Vagina (tissue), 2 donors: ENCODE measurements around the gene NCOA4. TPM values are rescaled to one million over a fixed set of nuclear protein-coding genes. Genes with fewer than 3 reads are reported as not detected.

Source experiments
- DNase-seq, 2 donors: peaks; one replicate each; pipeline ENCODE4 v3.0.0-alpha.2; 2017; ENCODE audit errors: extremely low spot score in 2 of 2
- H3K27ac ChIP-seq: fragments of 200-600 bp; sonication (generic); one replicate; pipeline ENCODE4 v1.5.1; 2019
- H3K27me3 ChIP-seq: fragments of 200-600 bp; sonication (generic); one replicate; pipeline ENCODE4 v1.5.1; 2019
- H3K36me3 ChIP-seq, 2 donors: fragments of 200-600 bp; sonication (generic); one replicate each; pipeline ENCODE4 v1.5.1; 2017 to 2019
- H3K4me1 ChIP-seq: fragments of 200-600 bp; sonication (generic); one replicate; pipeline ENCODE4 v1.5.1; 2019
- H3K4me3 ChIP-seq, 2 donors: fragments of 200-600 bp; sonication (generic); 1 replicate in 1 of 2; 2 replicates in 1 of 2; pipeline ENCODE4 v1.5.1; 2016 to 2019
- H3K9me3 ChIP-seq: fragments of 200-600 bp; sonication (generic); one replicate; pipeline ENCODE4 v1.5.1; 2019
- CTCF ChIP-seq, 3 experiments: fragments of 450-650 bp in 2 of 3; fragments of 200-600 bp in 1 of 3; sonication (generic) in 1 of 3; IDR thresholded peaks; one replicate each; pipeline ENCODE4 v1.5.1; 2017 to 2019; ENCODE audit warnings: antibody characterized with exemption in 3 of 3, mild to moderate bottlenecking in 2 of 3, moderate library complexity in 2 of 3
- POLR2A ChIP-seq, 2 donors: fragments of 450-650 bp; IDR thresholded peaks; one replicate each; pipeline ENCODE4 v1.6.1; 2017; ENCODE audit warnings: antibody characterized with exemption in 2 of 2, mild to moderate bottlenecking in 2 of 2, moderate library complexity in 2 of 2
- POLR2AphosphoS5 ChIP-seq, 2 donors: sonication (generic); formaldehyde crosslinking; IDR thresholded peaks; one replicate each; pipeline ENCODE4 v1.9.0; 2017; ENCODE audit warnings: antibody characterized with exemption in 2 of 2, mild to moderate bottlenecking in 2 of 2, low read depth in 1 of 2; ENCODE audit not compliant: insufficient read depth in 1 of 2
- intact Hi-C: fragments of 100-400 bp; cut with DNase I; formaldehyde crosslinking; loops from one replicate; pipeline ENCODE4 v1.15.1; 2023
- total RNA-seq: library from RNA; depleted of rRNA; stranded (reverse); fragments of >200 nt; gene quantifications from one replicate; pipeline ENCODE4 v1.2.3, GENCODE V29; 2016

The NCOA4 gene
- total RNA-seq, 1 donor from 2014 or later, result 110 TPM

GRCh38 chr10:46014683-46015405 lies 15.6 kb downstream of the NCOA4 start:
- intact Hi-C loops, result no loop called here
- TF ChIP-seq POLR2AphosphoS5 (IDR thresholded peaks at IDR 0.05; ENCODE audit: insufficient read depth in 1 of 2, low read depth in 1 of 2) (no peak), POLR2A (IDR thresholded peaks at IDR 0.05) (no peak), CTCF (IDR thresholded peaks at IDR 0.05) (no peak)
- H3K36me3 ChIP-seq, result peaks cover 6 to 58% of the 10 kb centered on the region in 2 donors

GRCh38 chr10:46014206-46014605 lies 16.2 kb downstream of the NCOA4 start:
- peaks cover 6 to 62% of the 10 kb centered on the region in 2 donors for H3K36me3 ChIP-seq
- no peak overlapping the region for H3K4me3 ChIP-seq
- H3K27me3 ChIP-seq, result no peaks in the 10 kb centered on the region
- intact Hi-C loops, result no loop called here
- H3K4me1 ChIP-seq, result peaks cover 20% of the 10 kb centered on the region
- no peak overlapping the region for H3K27ac ChIP-seq
- no peaks in the 10 kb centered on the region for H3K9me3 ChIP-seq
- TF ChIP-seq POLR2AphosphoS5 (IDR thresholded peaks at IDR 0.05; ENCODE audit: insufficient read depth in 1 of 2, low read depth in 1 of 2) (no peak), CTCF (IDR thresholded peaks at IDR 0.05) (no peak)
- no peak for DNase-seq

More at GRCh38 chr10:46014683-46015405, 15.6 kb downstream of the NCOA4 start:
- peaks cover 27% of the 10 kb centered on the region for H3K4me1 ChIP-seq
- no peak overlapping the region for H3K27ac ChIP-seq
- no peaks in the 10 kb centered on the region for H3K9me3 ChIP-seq
- no peak overlapping the region for H3K4me3 ChIP-seq
- H3K27me3 ChIP-seq, result no peaks in the 10 kb centered on the region
- no peak for DNase-seq

DNA sequence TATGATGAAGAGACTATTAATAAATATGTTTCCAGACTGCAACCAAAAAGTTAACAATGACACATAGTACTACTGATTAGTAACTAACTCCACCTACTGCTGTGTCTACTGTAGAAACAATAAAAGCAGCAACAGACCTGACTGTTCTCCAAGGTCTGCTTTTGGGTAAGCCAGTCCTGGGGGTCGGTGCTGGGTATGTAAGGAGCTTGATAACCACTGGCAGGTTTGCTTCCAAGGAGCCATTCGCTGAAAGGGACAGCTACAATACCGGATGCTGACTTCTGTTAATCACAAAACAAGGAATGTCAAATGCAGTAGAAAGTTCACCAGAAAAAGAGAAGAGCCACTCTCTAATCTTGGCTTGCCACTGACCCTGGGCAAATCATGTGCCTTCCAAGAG lies 17.7 kb downstream of the NCOA4 start:
- H3K4me3 ChIP-seq, result no peak overlapping the region
- H3K27me3 ChIP-seq, result no peaks in the 10 kb centered on the region
- no peaks in the 10 kb centered on the region for H3K9me3 ChIP-seq
- H3K36me3 ChIP-seq, result peaks cover 6 to 76% of the 10 kb centered on the region in 2 donors
- TF ChIP-seq POLR2AphosphoS5 (IDR thresholded peaks at IDR 0.05; ENCODE audit: insufficient read depth in 1 of 2, low read depth in 1 of 2), result no peak
- no peak for TF ChIP-seq CTCF (IDR thresholded peaks at IDR 0.05)
- TF ChIP-seq POLR2A (IDR thresholded peaks at IDR 0.05), result no peak
- no peak for DNase-seq
- peaks cover 6% of the 10 kb centered on the region for H3K4me1 ChIP-seq
- no peak overlapping the region for H3K27ac ChIP-seq
- intact Hi-C loops, result no loop called here

- TF ChIP-seq POLR2A (IDR thresholded peaks at IDR 0.05) (no peak), POLR2AphosphoS5 (IDR thresholded peaks at IDR 0.05; ENCODE audit: insufficient read depth in 1 of 2, low read depth in 1 of 2) (no peak), CTCF (IDR thresholded peaks at IDR 0.05) (no peak)
- Histone ChIP-seq H3K27me3 (no peaks in the 10 kb centered on the region), H3K27ac (no peak overlapping the region), H3K4me3 (no peak overlapping the region), H3K36me3 (peaks cover 4 to 90% of the 10 kb centered on the region in 2 donors), H3K9me3 (no peaks in the 10 kb centered on the region), H3K4me1 (no peaks in the 10 kb centered on the region)
- DNase-seq, result no peak
- intact Hi-C loops, result no loop called here
Measured at GRCh38 chr10:46006219-46006618, 24.2 kb downstream of the NCOA4 start.

- intact Hi-C loops, result no loop called here
- H3K27me3 ChIP-seq, result no peaks in the 10 kb centered on the region
- no peak overlapping the region for H3K27ac ChIP-seq
- H3K9me3 ChIP-seq, result no peaks in the 10 kb centered on the region
- peaks cover 4 to 86% of the 10 kb centered on the region in 2 donors for H3K36me3 ChIP-seq
- TF ChIP-seq CTCF (IDR thresholded peaks at IDR 0.05), result no peak
- no peak for TF ChIP-seq POLR2A (IDR thresholded peaks at IDR 0.05)
- H3K4me1 ChIP-seq, result no peaks in the 10 kb centered on the region
- no peak overlapping the region for H3K4me3 ChIP-seq
- DNase-seq, result no peak
Measured at GRCh38 chr10:46005383-46005782, 25.0 kb downstream of the NCOA4 start.
